Activated naive CD4-positive, alpha-beta T cell treated with anti-CD3 and anti-CD28 coated beads, Interleukin-2, amount 50 U/mL, for 72 hours (primary cell): ENCODE measurements around the gene PGF. TPM values are rescaled to one million over a fixed set of nuclear protein-coding genes. Genes with fewer than 3 reads are reported as not detected.
"Not testable (repeated sequence)": the region's sequence is repeated elsewhere in the genome, so short reads cannot be mapped to it uniquely, and the experiment has no call there.

Experiments used
- ATAC-seq, 2 donors: fragments of 150-1000 bp; cut with Tn5 transposase; 2 replicates each; pipeline ENCODE4 v1.10.0; 2021; ENCODE audit warnings: mild to moderate bottlenecking in 2 of 2, moderate library complexity in 2 of 2
- DNase-seq, 2 donors: peaks; one replicate each; pipeline ENCODE4 v3.0.0; 2021 to 2022; ENCODE audit warnings: low spot score in 2 of 2
- H3K27ac Mint-ChIP-seq, 2 donors: one replicate each; pipeline ENCODE4 v1.8.0; 2022; ENCODE audit warnings: mild to moderate bottlenecking in 2 of 2, mixed read lengths in 2 of 2
- H3K36me3 Mint-ChIP-seq, 2 donors: one replicate each; pipeline ENCODE4 v1.8.0; 2022; ENCODE audit warnings: mixed read lengths in 2 of 2
- H3K9me3 Mint-ChIP-seq, 2 donors: one replicate each; pipeline ENCODE4 v1.8.0; 2022; ENCODE audit warnings: mixed read lengths in 2 of 2
- total RNA-seq, 2 donors: library from RNA; stranded (reverse); gene quantifications; one replicate each; pipeline ENCODE4 v1.2.3, GENCODE V29; 2022

PGF gene
- total RNA-seq, 2 donors from 2014 or later: 0.46 TPM; not detected in 1

DNA sequence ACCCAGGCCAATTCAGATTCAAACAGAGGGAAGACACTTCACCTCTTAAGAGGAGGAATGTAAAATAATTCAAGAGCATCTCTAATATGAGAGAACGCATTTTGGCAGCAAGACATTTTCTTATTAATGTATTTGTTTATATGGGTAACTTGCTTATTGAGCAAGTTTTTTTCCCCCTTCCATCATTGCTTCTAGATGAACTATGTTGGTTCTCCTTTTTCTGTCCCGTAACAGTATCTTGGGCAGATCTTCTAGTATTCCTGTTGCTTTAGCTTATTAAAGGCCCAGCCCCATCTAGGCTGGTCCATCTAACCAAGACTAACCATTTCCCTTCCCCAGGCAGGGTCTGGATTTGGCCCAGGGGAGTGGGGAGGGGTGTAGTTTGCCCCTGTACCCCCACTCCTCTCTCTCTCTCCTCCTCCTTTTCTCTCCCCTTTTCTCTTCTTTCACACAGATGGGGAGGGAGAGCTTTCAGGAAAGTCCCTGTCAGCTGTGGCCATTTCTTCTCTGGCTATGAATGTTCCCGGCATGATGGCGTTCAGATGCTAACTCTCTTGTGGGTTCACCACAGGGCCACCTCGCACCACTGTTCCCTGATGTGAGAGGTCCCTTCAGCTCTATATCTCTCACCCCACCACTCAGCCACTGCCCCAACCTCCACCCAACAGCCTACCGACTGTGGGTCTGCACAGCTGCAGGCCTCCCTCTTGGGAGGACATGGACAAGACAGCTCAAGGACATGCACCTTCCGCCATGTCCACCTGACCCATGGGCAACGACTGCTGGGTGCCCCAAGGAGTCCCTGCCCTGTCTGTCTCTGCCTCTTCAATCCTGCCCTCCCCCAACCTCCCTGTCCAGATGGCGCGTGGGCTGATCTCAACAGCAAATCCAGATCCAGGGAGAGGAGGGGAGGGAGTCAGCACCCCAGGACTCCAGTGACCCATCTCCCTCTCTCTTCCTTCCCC is 16.6 kb downstream of the PGF start:
- ATAC-seq: no peak

DNA sequence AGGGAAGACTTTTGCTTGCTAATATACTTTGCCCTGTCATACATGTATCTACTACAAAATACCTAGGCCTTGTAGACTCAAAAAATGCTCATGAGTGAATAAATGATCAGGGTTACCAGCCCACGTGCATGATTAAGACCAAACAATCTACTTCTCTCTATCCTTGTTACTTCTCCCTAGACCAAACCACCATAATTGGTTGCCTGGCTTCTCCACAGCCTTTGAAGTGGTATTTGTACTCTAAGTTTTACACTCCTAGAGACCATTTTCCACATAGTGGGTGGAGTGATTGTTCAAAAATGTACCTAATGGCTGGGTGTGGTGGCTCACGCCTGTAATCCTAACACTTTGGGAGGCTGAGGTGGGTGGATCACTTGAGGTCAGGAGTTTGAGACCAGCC is 18.2 kb downstream of the PGF start:
- Mint-ChIP-seq H3K27ac (peak overlapping the region in 1 of 2 donors; percentile 75), H3K9me3 (peaks cover 7% of the 10 kb centered on the region in 2 donors), H3K36me3 (peaks cover 4 to 6% of the 10 kb centered on the region in 2 donors)
- peak; percentile 26 to 50 for ATAC-seq
- DNase-seq: no peak

More for the DNA sequence above, 16.6 kb downstream of the PGF start:
- Mint-ChIP-seq H3K36me3 (peaks cover 4 to 6% of the 10 kb centered on the region in 2 donors), H3K9me3 (peaks cover 7% of the 10 kb centered on the region in 2 donors), H3K27ac (peak overlapping the region in 1 of 2 donors; percentile 58)
- no peak for DNase-seq

DNA sequence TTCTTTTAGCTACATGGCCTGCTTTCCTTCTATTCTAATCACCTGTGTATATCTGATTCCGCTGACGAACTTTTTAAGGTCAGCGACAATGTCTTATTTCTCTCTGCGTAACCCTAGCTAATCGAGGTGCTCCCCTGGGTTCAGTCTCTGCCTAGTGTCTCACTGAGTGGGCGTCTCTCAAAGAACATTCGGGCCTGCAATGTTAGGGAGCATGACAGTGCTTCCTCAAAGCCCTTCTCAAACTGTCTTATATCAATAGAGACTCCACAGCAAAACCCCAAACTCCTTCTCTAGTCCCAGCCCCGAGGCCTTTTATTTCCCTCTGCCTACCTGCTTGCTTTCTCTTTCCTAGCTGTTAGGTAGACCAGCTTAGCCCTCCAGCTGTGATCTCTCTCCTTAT is 18.7 kb downstream of the PGF start:
- Mint-ChIP-seq H3K27ac (peak overlapping the region in 1 of 2 donors; percentile 75), H3K36me3 (peaks cover 2 to 6% of the 10 kb centered on the region in 2 donors), H3K9me3 (peaks cover 7% of the 10 kb centered on the region in 2 donors)
- no peak for ATAC-seq
- no peak for DNase-seq

DNA sequence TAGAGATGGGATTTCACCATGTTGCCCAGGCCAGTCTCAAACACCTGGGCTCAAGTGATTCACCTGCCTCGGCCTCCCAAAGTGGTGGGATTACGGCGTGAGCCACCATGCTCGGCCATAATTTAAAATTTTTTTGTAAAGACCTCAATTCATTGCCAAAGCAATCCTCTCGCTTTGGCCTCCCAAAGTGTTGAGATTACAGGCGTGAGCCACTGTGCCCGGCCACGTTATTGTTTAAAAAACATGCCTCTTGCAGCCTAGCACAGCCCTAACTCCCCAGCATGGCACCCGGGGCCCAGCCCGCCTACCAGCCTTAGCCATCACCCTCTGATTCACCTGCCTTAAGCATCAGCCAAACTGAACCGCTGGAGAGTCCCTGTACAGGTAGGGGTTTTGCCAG is 19.2 kb downstream of the PGF start:
- no peak for ATAC-seq
- Mint-ChIP-seq H3K27ac (no peak overlapping the region), H3K9me3 (peaks cover 7% of the 10 kb centered on the region in 2 donors), H3K36me3 (peaks cover 0 to 6% of the 10 kb centered on the region in 2 donors)
- no peak for DNase-seq

DNA sequence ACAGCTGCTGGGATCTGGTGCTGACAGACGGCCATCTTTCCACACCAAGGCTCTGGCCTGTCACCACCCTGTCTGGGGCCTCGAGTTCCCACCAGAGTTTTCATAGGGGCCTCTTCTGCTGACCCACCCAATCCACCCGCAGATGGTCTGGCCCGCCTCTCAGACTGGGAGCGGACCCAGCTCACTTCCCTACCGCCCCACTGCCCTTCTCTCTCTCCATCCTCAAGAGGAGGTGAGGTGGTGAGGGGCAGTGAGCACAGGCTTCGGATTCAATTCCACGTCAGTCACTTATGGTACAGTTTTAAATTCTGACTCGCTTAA is 20.1 kb downstream of the PGF start:
- H3K27ac Mint-ChIP-seq: no peak overlapping the region
- DNase-seq (no peak), ATAC-seq (no peak)
- H3K9me3 Mint-ChIP-seq: peaks cover 7% of the 10 kb centered on the region in 2 donors
- peaks cover 0 to 6% of the 10 kb centered on the region in 2 donors for H3K36me3 Mint-ChIP-seq

DNA sequence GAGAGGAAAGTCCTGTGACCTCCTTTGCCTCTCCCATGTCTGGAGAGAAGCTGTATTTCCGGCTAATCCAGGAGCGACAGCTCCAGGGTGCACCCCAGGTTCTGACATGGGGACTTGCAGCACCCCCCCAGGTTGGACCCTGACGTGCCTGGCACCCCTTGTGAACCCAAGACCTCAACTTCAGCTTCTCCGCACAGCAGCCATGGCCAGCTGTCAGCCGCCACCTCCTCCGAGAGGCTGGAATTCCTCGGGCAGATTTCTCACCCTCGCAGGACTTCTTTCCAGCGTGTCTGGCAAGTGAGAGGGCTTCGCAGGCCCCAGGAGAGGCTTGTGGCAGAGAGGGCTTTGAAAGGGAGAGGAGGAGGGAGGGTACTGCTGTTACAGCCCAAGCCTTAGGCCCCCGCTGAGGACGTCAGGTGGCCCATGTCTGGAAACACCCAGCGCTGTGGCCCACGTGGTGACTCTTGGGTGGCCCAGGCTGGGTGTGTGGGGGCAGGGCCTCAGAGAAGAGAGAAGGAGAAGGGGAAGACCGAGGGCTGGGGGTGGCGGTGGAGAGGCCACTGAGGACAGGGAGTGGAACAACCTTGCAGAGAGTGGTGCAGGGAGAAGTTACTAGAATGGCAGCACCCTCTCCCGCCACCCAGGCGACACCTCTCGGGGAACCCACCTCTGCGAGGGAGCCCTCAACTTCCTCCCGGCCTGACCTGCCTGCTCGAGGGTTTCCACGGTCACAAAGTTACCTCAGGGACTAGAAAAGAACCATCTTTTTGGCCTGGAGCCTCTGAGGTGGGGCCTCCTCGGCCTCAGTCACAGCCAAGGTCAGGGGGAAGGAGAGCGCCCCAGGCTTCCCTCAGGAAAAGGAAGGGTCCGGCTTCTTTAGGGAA is 20.7 kb downstream of the PGF start:
- peaks cover 0 to 6% of the 10 kb centered on the region in 2 donors for H3K36me3 Mint-ChIP-seq
- H3K27ac Mint-ChIP-seq: peak overlapping the region in 1 of 2 donors; percentile 73
- ATAC-seq: no peak
- no peak for DNase-seq
- peaks cover 7% of the 10 kb centered on the region in 2 donors for H3K9me3 Mint-ChIP-seq

DNA sequence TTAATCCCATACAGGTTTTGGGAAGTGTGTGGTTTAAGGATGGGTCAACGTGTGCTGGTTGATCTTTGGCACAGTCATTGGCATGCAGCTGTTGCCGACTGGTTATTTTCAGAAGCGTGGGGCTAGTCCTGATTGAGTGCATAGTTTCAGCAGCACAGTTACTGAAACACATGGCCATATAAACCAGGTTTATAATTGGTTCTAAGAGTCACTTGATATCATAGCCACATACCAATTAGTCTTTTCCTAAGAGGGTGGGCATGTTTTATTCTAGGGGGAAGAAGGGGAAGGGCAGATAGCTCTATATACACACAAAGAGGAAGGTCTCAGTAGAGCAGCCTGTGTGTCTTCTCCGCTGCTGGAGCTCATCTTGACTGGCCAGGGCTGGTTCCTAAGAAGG is 21.4 kb downstream of the PGF start:
- DNase-seq: no peak
- H3K9me3 Mint-ChIP-seq: peaks cover 7% of the 10 kb centered on the region in 2 donors
- no peak for ATAC-seq
- peaks cover 0 to 3% of the 10 kb centered on the region in 2 donors for H3K36me3 Mint-ChIP-seq
- H3K27ac Mint-ChIP-seq: no peak overlapping the region

DNA sequence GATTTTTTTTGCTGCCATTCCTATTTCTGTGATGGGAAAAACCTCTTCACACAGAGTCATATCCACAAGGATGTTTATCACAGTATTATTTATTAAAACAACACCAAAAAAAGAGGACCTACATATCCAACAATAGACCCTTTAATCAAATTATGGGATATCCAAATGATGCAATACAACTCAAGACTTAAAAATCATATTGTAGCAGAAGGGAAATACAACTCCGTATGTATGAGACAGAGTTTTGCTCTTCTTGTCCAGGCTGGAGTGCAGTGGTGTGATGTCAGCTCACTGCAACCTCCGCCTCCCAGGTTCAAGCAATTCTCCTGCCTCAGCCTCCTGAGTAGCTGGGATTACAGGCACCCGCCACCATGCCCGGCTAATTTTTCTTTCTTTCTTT is 22.5 kb downstream of the PGF start:
- DNase-seq, H3K27ac Mint-ChIP-seq, ATAC-seq, H3K36me3 Mint-ChIP-seq, H3K9me3 Mint-ChIP-seq: not testable (repeated sequence)

DNA sequence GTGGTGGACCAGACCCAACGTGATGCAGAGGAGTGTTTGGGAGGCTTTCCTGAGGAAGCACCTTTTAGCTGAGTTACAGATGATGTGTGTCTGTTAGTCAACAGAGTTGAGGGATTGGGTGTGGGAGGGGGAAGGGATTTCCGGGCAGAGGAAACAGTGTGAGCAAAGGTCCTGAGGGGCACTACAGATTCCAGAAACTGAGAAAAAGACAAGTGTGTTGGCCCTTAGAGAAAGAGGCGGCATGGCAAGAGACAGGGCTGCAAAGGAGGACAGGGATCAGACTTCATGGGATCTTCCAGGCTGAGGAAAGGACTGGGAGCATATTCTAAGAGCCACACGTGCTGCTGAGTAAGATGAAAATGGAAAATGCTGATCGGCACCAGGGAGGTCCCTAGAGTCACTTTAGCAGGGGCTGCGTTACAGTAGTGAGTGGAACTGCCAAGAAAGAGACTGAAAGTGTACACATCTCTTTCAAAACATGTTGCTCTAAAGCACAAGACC is 22.9 kb downstream of the PGF start:
- no peaks in the 10 kb centered on the region for H3K9me3 Mint-ChIP-seq
- peak overlapping the region in 1 of 2 donors; percentile 51 for H3K27ac Mint-ChIP-seq
- no peaks in the 10 kb centered on the region for H3K36me3 Mint-ChIP-seq
- DNase-seq: no peak
- ATAC-seq: no peak

DNA sequence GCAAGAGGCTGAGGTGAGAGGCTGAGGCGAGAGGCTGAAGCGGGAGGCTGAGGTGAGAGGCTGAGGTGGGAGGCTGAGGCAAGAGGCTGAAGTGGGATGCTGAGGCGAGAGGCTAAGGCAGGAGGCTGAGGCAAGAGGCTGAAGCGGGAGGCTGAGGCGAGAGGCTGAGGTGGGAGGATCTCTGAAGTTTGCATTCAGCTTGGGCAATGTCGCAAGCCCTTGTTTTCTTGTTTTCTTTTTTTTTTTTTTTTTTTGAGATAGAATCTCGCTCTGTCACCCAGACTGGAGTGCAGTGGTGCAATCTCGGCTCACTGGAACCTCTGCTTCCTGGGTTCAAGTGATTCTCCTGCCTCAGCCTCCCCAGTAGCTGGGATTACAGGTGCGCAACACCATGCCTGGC is 23.7 kb downstream of the PGF start:
- H3K36me3 Mint-ChIP-seq, H3K9me3 Mint-ChIP-seq, ATAC-seq, DNase-seq: not testable (repeated sequence)
- H3K27ac Mint-ChIP-seq: peak overlapping the region in 1 of 2 donors; percentile 87

DNA sequence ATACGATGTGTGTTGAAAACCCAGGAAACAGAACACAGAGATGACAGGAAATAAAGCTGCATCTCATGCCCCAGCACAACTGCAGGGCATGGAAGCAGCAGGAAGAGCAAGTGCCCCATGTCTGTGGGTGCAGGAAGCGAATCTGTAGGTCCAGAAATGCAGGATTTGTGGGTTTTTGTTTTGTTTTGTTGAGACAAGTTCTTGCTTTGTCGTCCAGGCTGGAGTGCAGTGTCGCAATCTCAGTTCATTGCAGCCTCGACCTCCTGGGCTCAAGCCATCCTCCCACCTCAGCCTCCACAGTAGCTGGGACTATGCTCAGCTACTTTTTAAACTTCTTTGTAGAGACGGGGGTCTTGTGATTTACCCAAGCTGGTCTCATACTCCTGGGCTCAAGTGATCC is 26.2 kb downstream of the PGF start:
- no peaks in the 10 kb centered on the region for H3K9me3 Mint-ChIP-seq
- DNase-seq: no peak
- H3K36me3 Mint-ChIP-seq: no peaks in the 10 kb centered on the region
- no peak overlapping the region for H3K27ac Mint-ChIP-seq
- ATAC-seq: no peak

DNA sequence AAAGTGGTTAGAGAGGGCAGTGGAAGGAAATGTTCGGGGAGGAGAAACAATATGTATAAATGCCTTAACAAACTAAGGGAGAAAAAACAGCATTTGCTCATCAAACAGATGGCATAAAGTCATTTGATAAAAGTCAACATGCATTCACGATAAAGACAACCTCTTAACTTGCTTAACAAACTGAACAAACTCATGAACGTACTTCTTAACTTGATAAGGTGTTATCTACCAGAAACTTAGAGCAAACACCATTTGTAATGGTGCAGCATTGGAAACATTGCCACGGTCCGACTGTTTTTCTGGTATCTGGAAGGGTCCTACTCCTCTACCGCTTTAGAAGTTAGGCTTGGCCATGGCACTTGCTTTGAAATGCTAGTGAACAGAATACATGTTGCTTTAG is 28.2 kb downstream of the PGF start:
- ATAC-seq (no peak), DNase-seq (no peak)
- no peak overlapping the region for H3K27ac Mint-ChIP-seq
- no peaks in the 10 kb centered on the region for H3K9me3 Mint-ChIP-seq
- no peaks in the 10 kb centered on the region for H3K36me3 Mint-ChIP-seq

DNA sequence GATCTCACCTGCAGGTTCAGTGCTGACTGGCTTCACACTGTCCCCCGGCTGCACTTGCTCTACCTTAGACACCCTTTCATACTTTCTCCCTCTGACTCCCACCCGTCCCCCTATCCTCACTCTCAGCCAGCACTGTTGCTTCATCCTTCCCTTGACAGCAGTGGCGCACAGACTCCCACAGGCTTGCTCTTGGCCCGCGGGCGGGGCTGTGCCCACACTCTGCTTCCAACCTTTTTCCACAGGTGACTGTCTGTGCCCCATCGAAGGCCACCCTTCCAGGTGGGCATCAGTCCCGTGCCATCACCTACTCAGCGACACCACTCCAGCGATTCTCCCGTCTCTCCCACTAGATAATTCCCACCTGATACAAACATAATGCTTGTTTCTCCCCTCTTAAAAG is 31.3 kb downstream of the PGF start:
- no peak for DNase-seq
- no peaks in the 10 kb centered on the region for H3K36me3 Mint-ChIP-seq
- no peaks in the 10 kb centered on the region for H3K9me3 Mint-ChIP-seq
- ATAC-seq: no peak
- H3K27ac Mint-ChIP-seq: no peak overlapping the region

DNA sequence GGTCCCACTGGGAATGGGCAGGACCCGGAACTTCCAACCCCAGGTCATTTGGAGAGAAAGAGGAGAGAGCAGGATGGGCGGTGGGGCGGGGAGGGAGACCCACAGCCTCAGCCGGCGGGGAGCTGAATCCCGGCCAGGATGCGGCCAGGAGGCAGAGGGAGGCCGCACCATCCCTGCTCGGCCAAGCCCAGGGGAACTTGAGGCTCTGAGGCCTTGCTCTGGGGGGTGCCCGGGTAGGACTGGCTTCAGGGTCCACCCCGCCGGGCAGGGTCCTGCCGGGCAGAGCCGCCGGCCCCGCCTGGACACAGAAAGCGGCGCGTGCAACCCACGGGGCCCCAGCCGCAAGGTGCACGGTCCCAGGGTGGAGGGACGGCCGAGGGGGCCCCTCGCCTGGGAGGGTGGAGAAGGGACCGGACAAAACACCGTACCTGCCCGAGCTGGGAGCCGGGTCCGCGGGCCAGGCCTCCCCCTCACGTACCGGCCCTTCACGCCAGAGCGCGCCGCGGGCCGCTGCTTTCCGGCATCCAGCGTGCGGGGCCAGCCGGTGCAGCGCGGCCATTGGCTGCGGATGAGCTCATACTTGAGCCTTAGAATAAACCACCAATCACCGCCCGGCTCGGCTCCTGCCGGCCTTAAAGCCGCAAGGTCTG is 32.5 kb downstream of the PGF start, which contains the start of gene RPS6KL1:
Gene RPS6KL1 (minus strand): TSS at position 509 of the 650 bp plus-strand sequence. CDS start 1,719 bp downstream, outside the sequence.
- ATAC-seq (peak; percentile 98 to 99), DNase-seq (peak in 1 of 2 donors; percentile 76)
- H3K9me3 Mint-ChIP-seq: no peaks in the 10 kb centered on the region
- no peaks in the 10 kb centered on the region for H3K36me3 Mint-ChIP-seq
- H3K27ac Mint-ChIP-seq: peak within 1 kb of the TSS in 1 of 2 donors; percentile 29

DNA sequence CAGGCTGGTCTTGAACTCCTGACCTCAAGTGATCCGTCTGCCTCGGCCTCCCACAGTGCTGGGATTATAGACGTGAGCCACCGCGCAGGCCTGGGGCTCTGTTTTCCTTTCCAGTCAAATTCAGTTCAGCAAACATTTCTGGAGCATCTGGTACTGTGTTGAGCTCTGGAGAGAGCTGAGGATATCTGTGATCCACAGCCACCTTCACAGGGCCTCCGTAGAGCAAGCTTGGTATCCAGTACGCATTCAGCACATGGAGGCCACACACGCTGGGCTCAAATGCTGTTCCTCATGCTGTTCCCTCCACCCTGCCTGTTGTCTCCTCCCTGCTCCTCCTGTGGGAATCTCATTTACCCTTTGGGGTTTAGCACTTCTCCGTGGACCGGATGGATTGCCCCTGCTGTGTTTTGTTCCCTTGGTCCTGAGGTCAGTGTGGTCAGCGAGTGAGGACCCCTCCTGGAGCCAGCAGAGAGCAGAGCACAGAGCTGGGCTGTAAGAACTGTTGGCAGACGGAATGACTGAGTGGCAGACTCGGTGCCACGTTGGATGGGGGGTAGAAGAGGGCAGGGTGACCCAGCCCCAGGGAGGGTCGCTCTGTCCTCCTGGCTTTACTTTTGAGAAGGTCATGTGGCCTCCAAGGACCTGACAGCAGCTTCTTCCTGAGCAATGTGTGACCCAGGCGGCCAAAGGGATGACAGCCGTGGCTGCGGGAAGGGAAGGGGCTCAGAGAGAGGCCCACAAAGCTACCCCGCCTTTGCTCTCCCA is 33.2 kb downstream of the PGF start:
- no peaks in the 10 kb centered on the region for H3K36me3 Mint-ChIP-seq
- no peaks in the 10 kb centered on the region for H3K9me3 Mint-ChIP-seq
- ATAC-seq: no peak
- H3K27ac Mint-ChIP-seq: peak overlapping the region in 1 of 2 donors; percentile 29
- DNase-seq: no peak
